HUDEP-2 (cell line): Measurements from ENCODE around the gene EPN2.
A peak's percentile ranks its signal among the peaks of the same experiment; 100 is the strongest.

Experiments
- DNase-seq, 76 experiments: peaks; one replicate each; lab custom pipeline; 2025; ENCODE audit not compliant: unreplicated experiment in 76 of 76; lab: John Stamatoyannopoulos, UW

The EPN2 gene

DNA sequence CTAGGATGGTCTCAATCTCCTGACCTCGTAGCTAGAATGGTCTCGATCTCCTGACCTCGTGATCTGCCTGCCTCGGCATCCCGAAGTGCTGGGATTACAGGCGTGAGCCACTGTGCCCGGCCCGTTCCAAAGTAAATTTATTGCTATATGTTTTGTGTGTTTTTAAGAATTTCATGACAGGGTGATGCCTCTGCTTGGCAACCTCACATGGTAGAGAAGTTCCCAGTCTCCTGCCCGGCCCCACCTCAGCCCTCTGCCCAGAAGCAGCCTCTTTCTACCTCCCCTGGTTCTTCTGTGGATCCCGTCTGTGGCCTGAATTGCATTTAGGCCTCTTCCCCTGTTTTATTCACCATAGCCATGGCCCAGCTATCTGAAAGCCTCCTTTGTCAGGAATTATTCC, 70.4 kb downstream of the EPN2 start:
- DNase-seq, result no peak

- DNase-seq, result no peak
These were observed 71.2 kb downstream of the EPN2 start for GRCh38 chr17:19308398-19308797.

- DNase-seq, result no peak
These were observed 72.5 kb downstream of the EPN2 start for GRCh38 chr17:19309701-19310100.

DNA sequence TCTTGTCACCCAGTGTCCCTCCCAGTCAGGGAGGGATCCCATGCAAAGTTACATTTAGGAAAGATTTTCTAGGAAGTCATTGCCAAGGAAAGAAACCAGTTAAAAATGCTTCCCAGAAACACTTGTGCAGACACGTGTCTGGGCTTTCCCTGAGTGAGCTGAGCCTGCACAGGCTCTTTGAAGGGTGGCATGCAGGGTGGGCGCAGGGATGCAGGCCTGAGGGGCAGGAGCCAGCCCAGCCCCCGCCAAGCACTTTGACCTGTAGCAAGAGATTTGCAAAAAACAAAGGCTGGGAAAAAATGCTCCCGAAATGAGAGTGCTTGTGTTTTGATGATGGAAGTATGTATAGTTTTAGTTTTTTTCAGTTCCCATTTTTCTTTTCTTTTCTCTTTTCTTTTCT, 73.0 kb downstream of the EPN2 start:
- DNase-seq, result no peak

- DNase-seq, result no peak
These were observed 73.8 kb downstream of the EPN2 start for GRCh38 chr17:19311016-19311415.

DNA sequence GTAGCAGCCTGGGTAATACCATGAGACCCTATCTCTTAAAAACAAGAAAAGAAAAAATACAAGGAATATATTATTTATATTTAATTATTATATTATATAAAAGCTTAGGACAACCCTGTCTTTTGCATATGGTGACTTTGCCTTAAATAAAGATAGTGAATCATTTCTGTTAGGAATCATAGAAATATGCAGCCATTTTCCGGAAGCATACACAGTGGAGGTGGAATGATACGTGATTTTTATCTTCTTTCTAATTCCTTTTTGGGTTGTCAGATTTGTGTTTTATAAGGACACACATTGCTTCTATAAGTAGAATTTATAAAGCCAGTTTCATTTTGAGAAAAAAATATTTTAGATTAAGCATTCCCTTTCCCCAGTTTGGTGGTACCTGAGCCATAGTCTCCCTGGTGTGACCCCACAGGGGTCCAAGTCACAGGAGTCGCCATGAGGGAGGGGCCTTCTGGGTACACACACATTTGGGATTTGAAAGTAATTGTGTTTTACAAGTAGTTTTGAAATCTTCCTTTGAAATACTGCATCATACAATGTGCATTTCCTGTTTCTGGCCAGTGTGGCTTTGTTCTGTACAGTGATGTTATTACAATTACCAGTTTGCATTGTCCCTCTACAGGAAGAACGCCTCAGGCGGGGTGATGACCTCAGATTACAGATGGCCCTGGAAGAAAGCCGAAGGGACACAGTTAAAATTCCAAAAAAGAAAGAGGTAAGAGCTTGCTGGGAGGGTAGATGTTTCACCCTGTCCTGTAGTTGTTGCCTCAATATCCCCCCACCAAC, 74.5 kb downstream of the EPN2 start:
- no peak for DNase-seq

GRCh38 chr17:19312406-19312805, 75.2 kb downstream of the EPN2 start:
- DNase-seq, result no peak

- no peak for DNase-seq
These were observed 76.0 kb downstream of the EPN2 start for GRCh38 chr17:19313066-19313745.

- DNase-seq, result peak in 72 of 76 experiments; percentile 11 to 84 (median 63)
These were observed 76.8 kb downstream of the EPN2 start for GRCh38 chr17:19313746-19314651.

GRCh38 chr17:19315104-19315503, 77.9 kb downstream of the EPN2 start:
- DNase-seq, result no peak

- DNase-seq, result no peak
These were observed 79.7 kb downstream of the EPN2 start for GRCh38 chr17:19316761-19317358.

DNA sequence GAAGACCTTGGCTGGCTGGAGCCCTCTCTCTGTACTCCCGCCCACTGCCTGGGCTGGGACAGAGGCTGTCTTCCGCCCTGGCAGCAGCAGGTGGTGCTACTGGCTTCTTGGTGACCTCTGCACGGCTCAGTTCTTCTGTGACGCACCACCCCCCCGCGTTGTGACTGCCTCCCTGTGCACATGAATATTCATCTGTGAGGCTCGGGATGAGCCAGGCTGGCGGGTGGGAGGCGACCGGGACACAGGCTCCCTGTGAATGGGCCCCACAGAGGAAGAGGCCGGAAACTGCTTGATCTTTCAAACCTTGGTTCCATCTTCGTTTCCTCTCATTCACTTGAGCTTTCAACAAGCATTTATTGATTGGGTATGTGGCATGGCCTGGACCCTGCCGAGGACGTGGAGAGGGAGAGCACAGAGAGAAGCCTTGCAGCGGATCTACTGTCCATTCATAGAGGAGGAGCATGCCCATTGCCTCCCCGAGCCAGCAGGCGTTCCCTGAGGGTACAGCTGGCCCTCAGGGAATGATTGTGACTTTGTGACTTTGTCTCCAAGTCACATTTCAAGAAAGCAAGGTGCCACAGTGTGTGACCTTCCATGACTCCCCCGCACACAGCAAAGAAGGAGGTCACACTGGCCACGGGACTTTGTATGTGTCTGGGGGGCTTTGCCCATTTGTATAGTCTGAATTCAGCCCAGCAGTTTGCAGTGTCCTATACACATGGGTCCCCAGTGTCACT, 80.4 kb downstream of the EPN2 start:
- peak in 56 of 76 experiments; percentile 11 to 80 (median 46) for DNase-seq

- DNase-seq, result no peak
These were observed 81.4 kb downstream of the EPN2 start for GRCh38 chr17:19318611-19319010.

GRCh38 chr17:19319771-19320505, 82.8 kb downstream of the EPN2 start:
- DNase-seq, result no peak

DNA sequence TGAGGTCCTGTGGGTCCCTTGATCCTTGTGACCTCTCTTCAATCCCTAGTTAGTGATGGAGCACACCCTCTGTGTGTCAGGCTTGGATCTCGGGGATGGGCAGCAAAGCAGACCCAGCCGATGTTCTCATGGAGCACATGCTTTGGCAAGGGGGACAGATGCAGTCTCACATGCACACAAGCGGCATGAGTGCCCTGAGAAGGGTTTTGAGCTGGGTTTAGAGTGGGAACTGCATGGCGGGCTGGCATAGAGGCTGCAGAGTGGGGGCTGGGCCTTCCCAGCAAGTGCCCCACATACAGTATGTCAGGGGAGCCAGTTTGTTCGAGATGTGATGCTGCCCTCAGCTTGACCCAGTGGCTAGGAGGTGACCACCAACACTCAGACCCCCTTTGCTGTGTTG, 83.7 kb downstream of the EPN2 start:
- no peak for DNase-seq

- no peak for DNase-seq
These were observed 84.4 kb downstream of the EPN2 start for GRCh38 chr17:19321481-19322128.

DNA sequence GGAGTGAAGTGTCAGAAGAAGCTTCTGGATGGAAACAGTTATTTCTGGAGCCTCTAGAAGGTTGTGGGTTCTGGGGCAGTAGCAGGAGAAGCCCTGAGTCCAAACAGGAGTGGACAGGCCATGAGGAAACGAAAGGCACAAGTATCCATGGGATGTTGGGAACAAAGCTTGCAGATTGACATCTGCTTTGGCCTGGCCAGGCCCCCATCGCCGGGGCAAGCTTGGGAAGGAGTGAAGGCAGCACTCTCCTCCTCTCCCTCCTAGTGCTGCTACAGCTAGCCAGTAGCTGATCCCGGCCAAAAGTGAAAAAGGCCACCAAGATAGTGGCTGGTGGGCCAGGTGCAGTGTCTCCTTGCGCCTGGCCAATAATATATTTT, 85.0 kb downstream of the EPN2 start:
- no peak for DNase-seq

- no peak for DNase-seq
These were observed 85.7 kb downstream of the EPN2 start for GRCh38 chr17:19322861-19323260.

DNA sequence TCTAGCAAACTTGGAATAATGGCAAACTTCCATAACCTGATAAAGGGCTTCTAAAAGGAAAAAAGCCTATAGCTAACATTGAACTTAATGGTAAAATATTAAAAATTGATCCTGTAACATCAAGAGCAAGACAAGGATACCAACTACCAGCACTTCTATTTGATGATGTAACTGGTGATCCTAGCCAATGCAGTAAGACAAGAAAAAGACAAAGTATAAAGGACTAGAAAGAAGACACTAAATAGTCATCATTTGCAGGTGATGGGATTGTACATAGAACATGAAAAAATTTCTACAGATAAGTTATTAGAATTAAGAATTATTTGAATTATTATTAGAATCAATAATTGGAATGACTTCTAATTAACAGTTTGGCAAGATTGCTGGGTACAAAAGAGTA, 88.4 kb downstream of the EPN2 start:
- DNase-seq, result no peak
